ENCODE measurements around the gene DNAJC11.

- TF ChIP-seq EZH2 (IDR thresholded peaks at IDR 0.05; ENCODE audit: insufficient read depth, poor library complexity, severe bottlenecking): no peak
- TF ChIP-seq EZH2phosphoT487 (IDR thresholded peaks at IDR 0.05; ENCODE audit: insufficient read depth, low read depth): no peak
These were observed 3.1 kb upstream of the DNAJC11 start for GRCh38 chr1:6704746-6705145.
